ENCODE measurements around the gene UMODL1. TPM values are rescaled to one million over a fixed set of nuclear protein-coding genes. Genes with fewer than 3 reads are reported as not detected.

Gene UMODL1
- total and polyA plus RNA-seq, 2 of the 13 experiments (the other 11 are each of a cell fraction or from before 2014, with no cell fraction given): not detected

GRCh38 chr21:42079939-42080787 lies 9.0 kb downstream of the UMODL1 start:
- CTCF ChIA-PET (ENCODE audit: low intra/inter-chr PET ratio, low total read pairs): no interaction called here
- H2AFZ ChIP-seq (ENCODE audit: low read length): no peak overlapping the region
- no peak for TF ChIP-seq MEIS1 (CRISPR knock-in tag; IDR thresholded peaks at IDR 0.05; ENCODE audit: borderline replicate concordance)
- TF ChIP-seq ZNF17 (CRISPR knock-in tag; IDR thresholded peaks at IDR 0.05): no peak
- no peak for TF ChIP-seq ZUFSP (CRISPR knock-in tag; IDR thresholded peaks at IDR 0.05; ENCODE audit: borderline replicate concordance)
- no peak for TF ChIP-seq AHR (CRISPR knock-in tag; IDR thresholded peaks at IDR 0.05)
- no peak for TF ChIP-seq ZNF10 (CRISPR knock-in tag; IDR thresholded peaks at IDR 0.05; ENCODE audit: borderline replicate concordance, low read depth)
- TF ChIP-seq EEA1 (CRISPR knock-in tag; IDR thresholded peaks at IDR 0.05; ENCODE audit: borderline replicate concordance): no peak
- TF ChIP-seq, protein P1, sequence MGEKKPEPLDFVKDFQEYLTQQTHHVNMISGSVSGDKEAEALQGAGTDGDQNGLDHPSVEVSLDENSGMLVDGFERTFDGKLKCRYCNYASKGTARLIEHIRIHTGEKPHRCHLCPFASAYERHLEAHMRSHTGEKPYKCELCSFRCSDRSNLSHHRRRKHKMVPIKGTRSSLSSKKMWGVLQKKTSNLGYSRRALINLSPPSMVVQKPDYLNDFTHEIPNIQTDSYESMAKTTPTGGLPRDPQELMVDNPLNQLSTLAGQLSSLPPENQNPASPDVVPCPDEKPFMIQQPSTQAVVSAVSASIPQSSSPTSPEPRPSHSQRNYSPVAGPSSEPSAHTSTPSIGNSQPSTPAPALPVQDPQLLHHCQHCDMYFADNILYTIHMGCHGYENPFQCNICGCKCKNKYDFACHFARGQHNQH (CRISPR knock-in tag; IDR thresholded peaks at IDR 0.05): no peak
- no peak for TF ChIP-seq HMGA1 (CRISPR knock-in tag; conservative IDR thresholded peaks at IDR 0.05)
- TF ChIP-seq NONO (IDR thresholded peaks at IDR 0.05): no peak
- TF ChIP-seq NONO (CRISPR knock-in tag; conservative IDR thresholded peaks at IDR 0.05): no peak
- no peak for TF ChIP-seq ZNF24 (IDR thresholded peaks at IDR 0.05)
- no peak for TF ChIP-seq PCBP2 (optimal IDR thresholded peaks at IDR 0.05; ENCODE audit: low read depth, low read length, poor library complexity, severe bottlenecking)
- TF ChIP-seq, protein P2, sequence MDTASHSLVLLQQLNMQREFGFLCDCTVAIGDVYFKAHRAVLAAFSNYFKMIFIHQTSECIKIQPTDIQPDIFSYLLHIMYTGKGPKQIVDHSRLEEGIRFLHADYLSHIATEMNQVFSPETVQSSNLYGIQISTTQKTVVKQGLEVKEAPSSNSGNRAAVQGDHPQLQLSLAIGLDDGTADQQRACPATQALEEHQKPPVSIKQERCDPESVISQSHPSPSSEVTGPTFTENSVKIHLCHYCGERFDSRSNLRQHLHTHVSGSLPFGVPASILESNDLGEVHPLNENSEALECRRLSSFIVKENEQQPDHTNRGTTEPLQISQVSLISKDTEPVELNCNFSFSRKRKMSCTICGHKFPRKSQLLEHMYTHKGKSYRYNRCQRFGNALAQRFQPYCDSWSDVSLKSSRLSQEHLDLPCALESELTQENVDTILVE (CRISPR knock-in tag; IDR thresholded peaks at IDR 0.05): no peak
- TF ChIP-seq SALL1 (CRISPR knock-in tag; IDR thresholded peaks at IDR 0.05): no peak
- no peak for TF ChIP-seq GABPB1 (CRISPR knock-in tag; IDR thresholded peaks at IDR 0.05)
- TF ChIP-seq, protein P3, sequence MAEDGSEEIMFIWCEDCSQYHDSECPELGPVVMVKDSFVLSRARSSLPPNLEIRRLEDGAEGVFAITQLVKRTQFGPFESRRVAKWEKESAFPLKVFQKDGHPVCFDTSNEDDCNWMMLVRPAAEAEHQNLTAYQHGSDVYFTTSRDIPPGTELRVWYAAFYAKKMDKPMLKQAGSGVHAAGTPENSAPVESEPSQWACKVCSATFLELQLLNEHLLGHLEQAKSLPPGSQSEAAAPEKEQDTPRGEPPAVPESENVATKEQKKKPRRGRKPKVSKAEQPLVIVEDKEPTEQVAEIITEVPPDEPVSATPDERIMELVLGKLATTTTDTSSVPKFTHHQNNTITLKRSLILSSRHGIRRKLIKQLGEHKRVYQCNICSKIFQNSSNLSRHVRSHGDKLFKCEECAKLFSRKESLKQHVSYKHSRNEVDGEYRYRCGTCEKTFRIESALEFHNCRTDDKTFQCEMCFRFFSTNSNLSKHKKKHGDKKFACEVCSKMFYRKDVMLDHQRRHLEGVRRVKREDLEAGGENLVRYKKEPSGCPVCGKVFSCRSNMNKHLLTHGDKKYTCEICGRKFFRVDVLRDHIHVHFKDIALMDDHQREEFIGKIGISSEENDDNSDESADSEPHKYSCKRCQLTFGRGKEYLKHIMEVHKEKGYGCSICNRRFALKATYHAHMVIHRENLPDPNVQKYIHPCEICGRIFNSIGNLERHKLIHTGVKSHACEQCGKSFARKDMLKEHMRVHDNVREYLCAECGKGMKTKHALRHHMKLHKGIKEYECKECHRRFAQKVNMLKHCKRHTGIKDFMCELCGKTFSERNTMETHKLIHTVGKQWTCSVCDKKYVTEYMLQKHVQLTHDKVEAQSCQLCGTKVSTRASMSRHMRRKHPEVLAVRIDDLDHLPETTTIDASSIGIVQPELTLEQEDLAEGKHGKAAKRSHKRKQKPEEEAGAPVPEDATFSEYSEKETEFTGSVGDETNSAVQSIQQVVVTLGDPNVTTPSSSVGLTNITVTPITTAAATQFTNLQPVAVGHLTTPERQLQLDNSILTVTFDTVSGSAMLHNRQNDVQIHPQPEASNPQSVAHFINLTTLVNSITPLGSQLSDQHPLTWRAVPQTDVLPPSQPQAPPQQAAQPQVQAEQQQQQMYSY (CRISPR knock-in tag; IDR thresholded peaks at IDR 0.05): no peak
- no peak for TF ChIP-seq STAG1 (CRISPR knock-in tag; IDR thresholded peaks at IDR 0.05)

More at GRCh38 chr21:42079939-42080787, 9.0 kb downstream of the UMODL1 start:
- H3K4me3 ChIP-seq (replicated peaks in 1 of 3; ENCODE audit: insufficient read depth in 1 of 3, low read depth in 2 of 3, low read length in 3 of 3): no peak overlapping the region
- H3K4me1 ChIP-seq (ENCODE audit: insufficient read depth, low read length): no peaks in the 10 kb centered on the region
- intact Hi-C loops (cut with micrococcal nuclease; ENCODE audit: unreplicated experiment) (no loop called here), in situ Hi-C loops (cut with HindIII; ENCODE audit: extremely low pct_ligation_motif_present, low pct_unique_long_range_greater_than_20kb) (no loop called here)
- no TSS peak for BruUV-seq (replicated peaks)
- H3K27me3 ChIP-seq (ENCODE audit: control insufficient read depth in 1 of 2, insufficient read depth in 2 of 2, low read length in 2 of 2): peaks cover 12 to 52% of the 10 kb centered on the region in 2 experiments; a peak in 4 of 5 replicates
- FAIRE-seq: no peak
- H3K36me3 ChIP-seq (replicated peaks in 1 of 2; ENCODE audit: control insufficient read depth in 1 of 2, insufficient read depth in 2 of 2, low read length in 2 of 2): no peaks in the 10 kb centered on the region
- H3K79me2 ChIP-seq (ENCODE audit: insufficient read depth, low read length): no peaks in the 10 kb centered on the region
- H3K4me2 ChIP-seq (ENCODE audit: low read depth, low read length): no peak overlapping the region
- no peak overlapping the region for H3K9ac ChIP-seq (ENCODE audit: insufficient read depth, low read depth, low read length)
- DNase-seq (ENCODE audit: low spot score): no peak
- 38% methylated on average over 13 of the region's 25 CpGs for WGBS (ENCODE audit: low lambda C conversion rate)
- H3K27ac ChIP-seq (ENCODE audit: extremely low read length, insufficient read depth, low read length): no peak overlapping the region
- H3K9me3 ChIP-seq (ENCODE audit: low read length): no peaks in the 10 kb centered on the region
- H4K20me1 ChIP-seq (ENCODE audit: insufficient read depth, low read length): no peaks in the 10 kb centered on the region
- POLR2A ChIA-PET: no interaction called here
- no peak for ATAC-seq
